ENCODE measurements around the gene PKP1. TPM values are rescaled to one million over a fixed set of nuclear protein-coding genes. Genes with fewer than 3 reads are reported as not detected.

The PKP1 gene
- total and polyA plus RNA-seq, 2 donors from 2014 or later = 0.47 to 0.63 TPM

- no peak for TF ChIP-seq CTCF (IDR thresholded peaks at IDR 0.05; ENCODE audit: borderline replicate concordance, extremely low read depth, insufficient read depth)
- intact Hi-C loops (cut with DNase I) = no loop called here
- Histone ChIP-seq H3K27ac (ENCODE audit: low read depth in 2 of 2, low read length in 2 of 2) (no peak overlapping the region), H3K27me3 (ENCODE audit: control insufficient read depth, insufficient read depth, low read length) (no peaks in the 10 kb centered on the region), H3K4me3 (ENCODE audit: low read length in 3 of 3) (no peak overlapping the region), H3K36me3 (ENCODE audit: control insufficient read depth in 2 of 3, insufficient read depth in 3 of 3, low read length in 3 of 3) (no peaks in the 10 kb centered on the region), H3K4me1 (ENCODE audit: control insufficient read depth in 2 of 3, insufficient read depth in 2 of 3, low read depth in 1 of 3, low read length in 3 of 3) (no peaks in the 10 kb centered on the region), H3K9me3 (ENCODE audit: control insufficient read depth in 2 of 3, insufficient read depth in 1 of 3, low read length in 3 of 3) (no peaks in the 10 kb centered on the region), H3K9ac (ENCODE audit: low read length in 3 of 3) (no peak overlapping the region)
- FAIRE-seq = no peak
- no peak for DNase-seq
Observed at GRCh38 chr1:201291916-201292315, 8.6 kb downstream of the PKP1 start.

GRCh38 chr1:201294876-201295275, 11.6 kb downstream of the PKP1 start:
- Histone ChIP-seq H3K4me3 (ENCODE audit: low read length in 3 of 3) (no peak overlapping the region), H3K27me3 (ENCODE audit: control insufficient read depth, insufficient read depth, low read length) (no peaks in the 10 kb centered on the region), H3K9ac (ENCODE audit: low read length in 3 of 3) (no peak overlapping the region), H3K27ac (ENCODE audit: low read depth in 2 of 2, low read length in 2 of 2) (no peak overlapping the region), H3K4me1 (ENCODE audit: control insufficient read depth in 2 of 3, insufficient read depth in 2 of 3, low read depth in 1 of 3, low read length in 3 of 3) (no peaks in the 10 kb centered on the region), H3K9me3 (ENCODE audit: control insufficient read depth in 2 of 3, insufficient read depth in 1 of 3, low read length in 3 of 3) (no peaks in the 10 kb centered on the region), H3K36me3 (ENCODE audit: control insufficient read depth in 2 of 3, insufficient read depth in 3 of 3, low read length in 3 of 3) (no peaks in the 10 kb centered on the region)
- intact Hi-C loops (cut with DNase I) = no loop called here
- no peak for TF ChIP-seq CTCF (IDR thresholded peaks at IDR 0.05; ENCODE audit: borderline replicate concordance, extremely low read depth, insufficient read depth)
- FAIRE-seq (no peak), DNase-seq (no peak)

DNA sequence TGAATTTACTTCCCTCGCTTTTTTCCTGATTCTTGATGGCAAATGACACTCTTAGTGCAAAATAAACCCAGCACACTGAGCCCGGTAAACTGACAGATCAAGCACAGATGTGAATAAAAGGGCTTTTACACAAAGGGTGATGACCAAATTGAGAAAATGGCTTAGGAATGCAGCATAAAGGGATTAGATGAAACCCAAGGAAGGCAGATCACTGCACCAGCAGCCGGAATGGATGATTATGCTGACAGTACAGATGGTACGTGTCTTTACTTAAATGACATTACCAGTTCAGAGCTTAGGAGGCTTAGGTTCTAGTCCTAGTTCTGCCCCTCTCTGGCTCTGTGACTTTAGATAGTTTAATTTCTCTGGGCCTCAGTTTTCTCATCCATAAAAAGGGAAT, 12.0 kb downstream of the PKP1 start:
- DNase-seq (no peak), FAIRE-seq (no peak)
- no peak for TF ChIP-seq CTCF (IDR thresholded peaks at IDR 0.05; ENCODE audit: borderline replicate concordance, extremely low read depth, insufficient read depth)
- Histone ChIP-seq H3K36me3 (ENCODE audit: control insufficient read depth in 2 of 3, insufficient read depth in 3 of 3, low read length in 3 of 3) (no peaks in the 10 kb centered on the region), H3K4me1 (ENCODE audit: control insufficient read depth in 2 of 3, insufficient read depth in 2 of 3, low read depth in 1 of 3, low read length in 3 of 3) (no peaks in the 10 kb centered on the region), H3K9ac (ENCODE audit: low read length in 3 of 3) (no peak overlapping the region), H3K4me3 (ENCODE audit: low read length in 3 of 3) (no peak overlapping the region), H3K9me3 (ENCODE audit: control insufficient read depth in 2 of 3, insufficient read depth in 1 of 3, low read length in 3 of 3) (no peaks in the 10 kb centered on the region), H3K27me3 (ENCODE audit: control insufficient read depth, insufficient read depth, low read length) (no peaks in the 10 kb centered on the region), H3K27ac (ENCODE audit: low read depth in 2 of 2, low read length in 2 of 2) (no peak overlapping the region)
- intact Hi-C loops (cut with DNase I) = no loop called here

DNA sequence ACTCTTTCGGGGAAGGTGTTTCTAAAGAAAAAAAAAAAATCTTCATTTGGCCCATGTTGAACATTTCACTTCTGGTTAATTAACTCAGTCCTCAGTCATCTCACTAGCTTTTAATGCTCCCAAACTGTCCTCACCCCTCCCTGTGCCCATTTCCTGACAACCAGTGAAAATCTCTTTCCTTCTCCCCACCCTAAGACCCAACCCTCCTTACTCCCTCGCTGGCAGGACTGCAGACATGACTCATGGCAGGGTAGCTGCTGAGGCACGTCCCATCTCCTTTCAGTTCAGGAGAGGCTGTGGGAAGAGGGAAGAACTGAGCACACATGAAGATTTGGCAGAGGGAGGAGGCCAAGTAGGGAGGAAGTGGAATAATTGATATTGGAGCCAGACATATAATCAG, 12.6 kb downstream of the PKP1 start:
- Histone ChIP-seq H3K9me3 (ENCODE audit: control insufficient read depth in 2 of 3, insufficient read depth in 1 of 3, low read length in 3 of 3) (no peaks in the 10 kb centered on the region), H3K36me3 (ENCODE audit: control insufficient read depth in 2 of 3, insufficient read depth in 3 of 3, low read length in 3 of 3) (no peaks in the 10 kb centered on the region), H3K9ac (ENCODE audit: low read length in 3 of 3) (no peak overlapping the region), H3K4me1 (ENCODE audit: control insufficient read depth in 2 of 3, insufficient read depth in 2 of 3, low read depth in 1 of 3, low read length in 3 of 3) (no peaks in the 10 kb centered on the region), H3K27me3 (ENCODE audit: control insufficient read depth, insufficient read depth, low read length) (no peaks in the 10 kb centered on the region), H3K27ac (ENCODE audit: low read depth in 2 of 2, low read length in 2 of 2) (no peak overlapping the region), H3K4me3 (ENCODE audit: low read length in 3 of 3) (no peak overlapping the region)
- DNase-seq (no peak), FAIRE-seq (no peak)
- intact Hi-C loops (cut with DNase I) = no loop called here
- no peak for TF ChIP-seq CTCF (IDR thresholded peaks at IDR 0.05; ENCODE audit: borderline replicate concordance, extremely low read depth, insufficient read depth)

Measured in kidney (tissue), 14 donors.